ENCODE measurements around the gene ATP8A2. TPM values are rescaled to one million over a fixed set of nuclear protein-coding genes. Genes with fewer than 3 reads are reported as not detected.

ATP8A2 gene
- total and polyA plus RNA-seq, 2 of the 4 experiments (the other 2 are of a cell fraction) = 0.02 to 0.18 TPM

- H3K27me3 ChIP-seq (ENCODE audit: control insufficient read depth, insufficient read depth, low read length) = no peaks in the 10 kb centered on the region; the same call in 1 of the 2 replicates
- no CpG with 5 or more reads among the region's 1 CpG for WGBS, 2 experiments (ENCODE audit: extremely low coverage in 2 of 2, insufficient read length in 1 of 2)
- POLR2A ChIA-PET (ENCODE audit: unreplicated experiment) = no interaction called here
Measured at GRCh38 chr13:25415241-25415640, 43.5 kb downstream of the ATP8A2 start.

More at GRCh38 chr13:25415241-25415640, 43.5 kb downstream of the ATP8A2 start:
- no peak overlapping the region for H3K14ac ChIP-seq (replicated peaks; ENCODE audit: low read depth, low read length)
- H3K36me3 ChIP-seq (ENCODE audit: control insufficient read depth, insufficient read depth, low read length) = no peaks in the 10 kb centered on the region
- in situ Hi-C loops (cut with MboI; ENCODE audit: low sequenced_read_pairs) (no loop called here), dilution Hi-C loops (cut with HindIII; ENCODE audit: low sequenced_read_pairs, unreplicated experiment) (no loop called here), intact Hi-C loops (cut with micrococcal nuclease) (no loop called here)
- no peak for TF ChIP-seq MAZ (IDR thresholded peaks at IDR 0.05; ENCODE audit: borderline replicate concordance, low read depth, low read length)
- no peak for TF ChIP-seq BHLHE40 (IDR thresholded peaks at IDR 0.05; ENCODE audit: low read depth, low read length)
- no peak for TF ChIP-seq FOS (IDR thresholded peaks at IDR 0.05; ENCODE audit: low read depth, low read length)
- TF ChIP-seq MAFK (IDR thresholded peaks at IDR 0.05; ENCODE audit: low read depth, low read length) = no peak
- no peak for TF ChIP-seq NFE2L2 (IDR thresholded peaks at IDR 0.05; ENCODE audit: low read depth, low read length)
- no peak for TF ChIP-seq CHD1 (IDR thresholded peaks at IDR 0.05; ENCODE audit: low read depth, low read length)
- no peak for TF ChIP-seq USF2 (IDR thresholded peaks at IDR 0.05; ENCODE audit: low read depth, low read length)
- TF ChIP-seq, protein P1, sequence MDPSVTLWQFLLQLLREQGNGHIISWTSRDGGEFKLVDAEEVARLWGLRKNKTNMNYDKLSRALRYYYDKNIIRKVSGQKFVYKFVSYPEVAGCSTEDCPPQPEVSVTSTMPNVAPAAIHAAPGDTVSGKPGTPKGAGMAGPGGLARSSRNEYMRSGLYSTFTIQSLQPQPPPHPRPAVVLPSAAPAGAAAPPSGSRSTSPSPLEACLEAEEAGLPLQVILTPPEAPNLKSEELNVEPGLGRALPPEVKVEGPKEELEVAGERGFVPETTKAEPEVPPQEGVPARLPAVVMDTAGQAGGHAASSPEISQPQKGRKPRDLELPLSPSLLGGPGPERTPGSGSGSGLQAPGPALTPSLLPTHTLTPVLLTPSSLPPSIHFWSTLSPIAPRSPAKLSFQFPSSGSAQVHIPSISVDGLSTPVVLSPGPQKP (IDR thresholded peaks at IDR 0.05; ENCODE audit: borderline replicate concordance, low read depth, low read length) = no peak
- no peak for TF ChIP-seq CTCF (conservative IDR thresholded peaks at IDR 0.05; ENCODE audit: low read depth, low read length)
- TF ChIP-seq RCOR1 (IDR thresholded peaks at IDR 0.05; ENCODE audit: insufficient replicate concordance, low read length) = no peak
- TF ChIP-seq CEBPB (IDR thresholded peaks at IDR 0.05; ENCODE audit: low read depth, low read length) = no peak
- H2BK15ac ChIP-seq (ENCODE audit: low read depth, low read length) = no peak overlapping the region
- H3K79me1 ChIP-seq (ENCODE audit: low read depth in 1 of 2, low read length in 2 of 2) = no peaks in the 10 kb centered on the region
- H3K4me2 ChIP-seq (ENCODE audit: low read depth, low read length) = no peak overlapping the region
- no peaks in the 10 kb centered on the region for H3K4me1 ChIP-seq (ENCODE audit: control insufficient read depth, insufficient read depth, low read length)
- ATAC-seq (ENCODE audit: low read depth) (no peak), DNase-seq (no peak)
- no peak overlapping the region for H3K56ac ChIP-seq (ENCODE audit: extremely low read depth, insufficient read depth, low read length)
- no peak overlapping the region for H4K91ac ChIP-seq (ENCODE audit: insufficient read depth, low read depth, low read length)
- no peak overlapping the region for H3K27ac ChIP-seq (ENCODE audit: insufficient read depth, low read length)
- H4K8ac ChIP-seq (ENCODE audit: low read depth in 2 of 2, low read length in 2 of 2) = no peak overlapping the region
- no peak overlapping the region for H2BK120ac ChIP-seq (ENCODE audit: low read depth, low read length)
- no peak overlapping the region for H3K23ac ChIP-seq (ENCODE audit: low read depth, low read length)
- no TSS peak for BruUV-seq (replicated peaks)
- H3K9ac ChIP-seq (ENCODE audit: low read depth, low read length) = no peak overlapping the region
- no peaks in the 10 kb centered on the region for H4K20me1 ChIP-seq (ENCODE audit: insufficient read depth, low read length)
- H3K9me1 ChIP-seq (ENCODE audit: insufficient read depth, low read length) = no peaks in the 10 kb centered on the region
- no peak overlapping the region for H2BK5ac ChIP-seq (ENCODE audit: low read depth, low read length, poor library complexity, severe bottlenecking)
- H2AK9ac ChIP-seq (replicated peaks; ENCODE audit: low read depth, low read length, poor library complexity) = no peak overlapping the region
- no peak overlapping the region for H3K4ac ChIP-seq (ENCODE audit: low read depth, low read length)
- CTCF ChIA-PET = no interaction called here
- no peaks in the 10 kb centered on the region for H3K9me3 ChIP-seq (ENCODE audit: control insufficient read depth, insufficient read depth, low read length)
- no peak overlapping the region for H4K5ac ChIP-seq (ENCODE audit: low read depth, low read length)
- H3K4me3 ChIP-seq (ENCODE audit: insufficient read depth, low read depth, low read length) = no peak overlapping the region
- no peak overlapping the region for H2AFZ ChIP-seq (replicated peaks; ENCODE audit: low read length, poor library complexity)
- H2BK20ac ChIP-seq (ENCODE audit: low read depth, low read length) = no peak overlapping the region
- no peak overlapping the region for H2AK5ac ChIP-seq (ENCODE audit: low read depth, low read length)
- no peak overlapping the region for H3K18ac ChIP-seq (ENCODE audit: low read depth, low read length)
